Measurements from ENCODE around the gene SLC25A21.

Gene SLC25A21

GRCh38 chr14:37045340-37046061 lies 126.9 kb downstream of the SLC25A21 start:
- no peak for DNase-seq (ENCODE audit: low read depth in 2 of 2)

DNA sequence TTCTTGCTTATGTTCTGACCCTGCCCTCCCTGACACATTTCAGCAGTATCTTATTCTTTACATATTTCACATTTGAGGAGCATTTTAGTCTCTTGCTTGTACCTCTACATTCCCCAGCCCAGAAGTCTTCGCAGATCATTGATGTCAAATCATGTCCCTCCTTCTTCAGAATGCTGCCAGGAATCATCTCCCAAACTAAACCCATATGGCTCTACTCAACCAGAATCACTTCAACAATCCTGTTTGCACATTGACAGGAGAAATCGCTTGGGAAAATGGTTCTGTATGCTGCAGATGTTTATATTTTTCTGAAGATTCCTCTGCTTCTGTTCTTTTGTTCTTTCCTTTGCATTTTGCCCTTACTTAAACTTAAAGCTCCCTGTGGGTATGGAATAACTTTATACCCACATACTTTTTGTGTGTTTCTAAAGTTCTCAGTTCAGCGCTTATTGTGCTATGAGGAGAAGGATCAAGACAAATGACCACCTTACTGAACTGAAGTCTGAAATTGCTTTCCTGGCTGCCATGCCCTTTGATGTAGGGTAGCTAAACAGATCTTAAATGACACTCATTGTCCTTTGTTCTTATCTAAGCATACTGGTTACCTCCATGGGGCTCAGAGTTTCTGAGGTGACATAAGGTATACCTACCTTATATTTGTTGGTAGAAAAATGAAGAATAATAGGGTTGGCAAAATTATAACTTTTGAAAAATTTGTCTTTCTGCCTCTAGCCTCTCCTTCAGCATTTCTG lies 134.6 kb downstream of the SLC25A21 start:
- DNase-seq (ENCODE audit: low read depth in 2 of 2): no peak

DNA sequence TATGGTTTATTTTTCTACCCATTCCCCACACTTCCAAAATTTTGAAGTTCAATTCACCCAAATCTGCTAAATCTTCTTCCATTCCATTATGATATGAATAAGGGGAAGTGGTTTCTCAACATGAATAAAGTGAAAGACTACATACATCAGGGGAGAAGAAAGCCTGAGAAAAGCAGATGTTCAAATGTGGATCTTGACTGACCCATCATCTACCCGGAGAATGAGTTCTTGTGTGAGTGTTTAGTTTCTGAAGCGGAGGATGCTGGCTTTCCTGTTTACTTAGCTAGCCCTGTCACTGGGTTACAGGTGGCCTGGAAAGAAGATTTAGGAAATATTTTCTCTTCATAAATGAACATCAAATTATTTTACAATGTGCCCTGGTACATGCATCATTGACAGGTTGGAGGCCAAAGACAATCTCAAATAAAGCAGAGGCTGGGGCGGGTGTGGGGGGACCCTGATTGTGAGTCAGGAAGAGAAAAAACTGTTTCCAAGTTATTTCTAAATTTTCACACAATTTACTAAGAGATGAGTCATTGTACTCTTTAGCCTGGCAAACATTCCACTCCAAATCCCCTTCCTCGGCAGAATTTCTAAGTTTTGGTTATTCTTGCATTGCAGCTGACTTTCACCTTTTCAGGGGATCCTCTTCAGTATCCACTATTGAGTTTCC lies 135.6 kb downstream of the SLC25A21 start:
- DNase-seq (ENCODE audit: low read depth in 2 of 2): no peak

- no peak for DNase-seq (ENCODE audit: low read depth in 2 of 2)
These were observed 137.0 kb downstream of the SLC25A21 start for GRCh38 chr14:37035401-37035800.

DNA sequence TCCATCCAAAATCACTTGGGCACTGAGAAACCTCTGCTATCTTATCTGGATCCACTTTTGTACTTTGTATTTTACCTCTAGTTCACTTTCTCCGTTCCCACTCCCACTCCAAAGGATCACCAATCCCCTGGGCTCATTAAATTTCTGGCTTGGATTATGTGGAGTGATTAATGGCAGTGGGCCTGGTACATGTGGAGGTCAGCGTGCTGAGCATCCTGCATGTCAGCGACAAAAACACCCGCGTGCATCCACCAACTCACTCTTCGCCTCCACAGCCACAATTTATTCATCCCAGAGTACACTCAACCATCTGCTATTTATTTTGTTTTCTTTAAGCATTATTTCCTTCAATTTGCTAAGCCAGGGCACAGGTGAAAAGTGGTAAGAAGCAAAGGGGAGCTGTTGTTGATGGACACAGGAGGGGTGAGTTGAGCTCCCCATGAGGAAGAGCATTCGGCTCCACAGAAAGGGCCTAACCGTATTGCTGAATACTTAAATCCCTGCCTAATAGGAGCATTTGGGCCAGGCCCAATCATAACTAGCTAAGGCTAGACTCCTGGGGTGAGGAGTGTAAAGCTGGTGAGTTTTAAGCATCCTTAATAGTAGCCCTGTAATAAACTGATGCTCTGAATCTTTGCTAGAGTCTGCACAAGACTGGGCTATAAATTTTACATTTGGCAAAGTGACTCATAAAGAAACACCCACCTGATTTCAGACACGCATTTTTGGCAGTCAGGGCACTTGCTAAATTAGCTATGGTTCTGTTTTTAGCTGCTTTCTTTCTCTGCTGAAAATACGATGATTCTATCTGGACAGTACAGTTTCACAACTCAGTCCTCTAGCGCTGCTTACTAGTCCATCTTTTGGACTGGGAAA lies 137.8 kb downstream of the SLC25A21 start:
- DNase-seq (ENCODE audit: low read depth in 2 of 2): no peak

DNA sequence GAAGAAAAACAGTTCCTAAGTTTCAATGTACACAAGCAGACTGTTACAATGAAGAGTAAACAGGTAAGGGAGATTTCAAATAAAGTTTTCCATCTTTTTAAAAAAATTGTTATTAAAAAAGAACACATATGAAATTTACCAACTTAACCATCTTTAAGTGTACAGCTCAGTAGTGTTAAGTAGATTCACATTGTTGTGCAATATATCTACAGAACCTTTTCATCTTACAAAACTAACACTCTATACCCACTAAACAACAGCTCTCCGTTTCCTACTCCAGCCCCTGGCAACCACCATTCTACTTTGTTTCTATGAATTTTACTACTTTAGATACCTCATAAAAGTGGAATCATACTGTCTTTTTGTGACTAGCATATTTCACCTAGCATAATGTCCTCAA lies 139.5 kb downstream of the SLC25A21 start:
- DNase-seq (ENCODE audit: low read depth in 2 of 2): no peak

DNA sequence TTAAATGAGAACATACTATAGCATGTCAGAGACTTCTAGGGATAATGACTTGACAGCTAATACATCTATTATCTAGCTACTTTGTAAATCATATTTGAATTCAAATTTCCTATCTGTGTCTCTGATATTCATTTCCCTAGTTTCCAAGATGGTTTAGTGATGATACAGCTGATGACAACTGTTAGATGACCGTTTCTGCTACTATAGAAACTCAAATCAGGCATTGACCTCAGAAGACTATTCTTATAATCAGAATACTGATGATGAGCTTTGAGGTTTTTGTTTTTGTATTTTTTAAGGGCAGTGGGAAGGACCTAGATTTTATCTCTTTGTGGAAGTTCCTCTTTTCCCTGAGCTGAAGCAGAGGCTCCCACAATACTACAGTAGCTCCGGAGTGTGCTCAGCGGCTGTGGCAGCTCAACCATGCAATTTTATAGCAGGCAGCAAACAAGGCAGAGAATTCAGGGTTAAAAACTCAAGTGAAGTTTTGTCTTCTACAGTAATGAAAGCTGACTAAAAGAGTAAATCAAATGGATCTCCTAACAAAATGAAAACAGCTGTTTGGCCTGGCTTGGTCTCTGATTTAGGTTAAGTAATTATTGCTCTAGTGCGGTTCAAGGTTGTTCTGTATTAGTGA lies 145.1 kb downstream of the SLC25A21 start:
- no peak for DNase-seq (ENCODE audit: low read depth in 2 of 2)

DNA sequence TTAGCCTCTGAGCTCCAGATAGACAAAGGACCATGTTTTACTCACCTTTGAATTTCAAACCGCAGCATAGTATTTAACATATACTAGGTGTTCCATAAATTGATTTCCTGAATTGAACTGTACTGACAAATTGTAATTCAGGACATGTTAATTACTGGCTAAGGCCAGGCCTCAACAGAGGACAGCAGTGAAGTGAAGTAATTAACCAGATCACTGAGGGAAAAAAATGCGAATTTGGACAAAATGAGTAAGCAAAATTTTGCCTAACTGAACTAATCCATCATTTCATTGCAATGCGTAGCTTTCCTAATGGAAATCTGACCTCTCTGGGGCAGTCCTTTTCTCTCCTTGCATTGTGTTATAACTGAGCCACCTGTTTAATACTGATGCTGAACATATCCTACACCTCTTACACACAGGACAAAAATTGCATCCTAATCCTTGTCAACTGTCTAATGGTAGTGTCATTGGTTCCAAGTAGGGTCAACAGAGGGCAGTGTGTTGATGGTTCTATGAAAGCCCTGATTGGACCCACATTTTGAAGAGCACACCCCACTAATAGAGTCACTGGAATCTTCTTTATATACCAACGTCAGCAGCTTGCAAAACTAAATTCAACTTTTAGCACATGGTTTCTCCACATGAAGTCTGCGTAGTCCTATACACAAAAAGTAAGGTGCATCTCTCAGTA lies 148.4 kb downstream of the SLC25A21 start:
- no peak for DNase-seq (ENCODE audit: low read depth in 2 of 2)

GRCh38 chr14:37021390-37021789 lies 151.0 kb downstream of the SLC25A21 start:
- DNase-seq (ENCODE audit: low read depth in 2 of 2): no peak

DNA sequence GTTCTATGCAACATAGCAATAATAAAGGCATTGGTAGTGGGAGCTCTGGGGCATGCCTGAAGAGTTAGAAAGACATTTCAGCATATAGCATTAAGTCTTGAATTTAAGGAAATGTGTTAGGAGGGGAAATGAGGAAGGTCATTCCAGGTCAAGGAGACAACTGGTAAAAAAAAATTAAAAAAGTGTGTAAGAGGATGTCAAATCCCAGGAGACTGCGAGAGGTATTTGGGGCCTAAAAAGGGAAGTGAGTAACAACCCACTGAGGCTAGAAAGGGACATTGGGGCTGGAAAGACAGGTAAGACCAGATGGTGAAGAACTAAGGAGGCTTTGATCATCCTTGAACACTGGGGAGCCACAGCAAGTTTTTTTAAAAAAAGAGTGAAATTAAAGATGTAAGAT lies 152.9 kb downstream of the SLC25A21 start:
- no peak for DNase-seq (ENCODE audit: low read depth in 2 of 2)

GRCh38 chr14:37018571-37019240 lies 153.7 kb downstream of the SLC25A21 start:
- DNase-seq (ENCODE audit: low read depth in 2 of 2): no peak

- DNase-seq (ENCODE audit: low read depth in 2 of 2): no peak
These were observed 159.3 kb downstream of the SLC25A21 start for GRCh38 chr14:37013078-37013477.

DNA sequence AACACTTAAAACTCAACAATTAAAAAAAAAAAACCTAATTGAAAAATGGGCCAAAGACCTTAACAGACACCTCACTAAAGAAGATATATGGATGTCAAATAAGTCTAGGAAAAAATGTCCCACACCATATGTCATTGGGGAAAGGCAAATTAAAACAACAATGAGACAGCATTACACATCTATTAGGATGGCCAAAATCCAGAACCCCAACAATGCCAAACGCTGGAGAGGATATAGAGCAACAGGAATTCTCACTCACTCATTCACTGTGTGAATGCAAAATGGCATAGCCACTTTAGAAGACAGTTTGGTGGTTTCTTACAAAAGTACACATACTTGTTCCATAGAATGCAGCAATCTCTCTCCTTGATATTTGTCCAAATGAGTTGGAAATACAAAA lies 173.7 kb downstream of the SLC25A21 start:
- DNase-seq (ENCODE audit: low read depth in 2 of 2): no peak

DNA sequence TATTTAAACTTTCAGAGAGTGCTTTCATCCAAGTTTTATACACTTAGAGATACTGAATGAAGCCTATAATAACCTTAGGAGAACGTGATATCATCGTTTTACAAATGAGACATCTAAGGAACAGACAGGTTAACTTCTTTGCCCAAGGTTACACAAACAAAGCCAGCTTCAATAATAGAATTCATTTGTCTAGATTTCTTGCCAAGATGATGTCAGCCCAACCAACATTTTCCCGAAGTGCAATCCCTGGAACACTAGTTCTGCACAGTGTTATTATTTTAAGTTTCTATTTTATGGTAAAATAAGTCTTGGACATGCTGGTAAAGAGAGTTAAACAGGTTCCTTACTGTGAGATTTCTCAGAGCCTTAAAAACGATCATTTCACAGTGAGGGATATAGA lies 174.6 kb downstream of the SLC25A21 start:
- DNase-seq (ENCODE audit: low read depth in 2 of 2): no peak

GRCh38 chr14:36996857-36997590 lies 175.4 kb downstream of the SLC25A21 start:
- DNase-seq (ENCODE audit: low read depth in 2 of 2): no peak

GRCh38 chr14:36996133-36996856 lies 176.1 kb downstream of the SLC25A21 start:
- DNase-seq (ENCODE audit: low read depth in 2 of 2): no peak

GRCh38 chr14:36989806-36990205 lies 182.6 kb downstream of the SLC25A21 start:
- no peak for DNase-seq (ENCODE audit: low read depth in 2 of 2)

- DNase-seq (ENCODE audit: low read depth in 2 of 2): no peak
These were observed 183.4 kb downstream of the SLC25A21 start for GRCh38 chr14:36988989-36989388.

GRCh38 chr14:36988568-36988967 lies 183.8 kb downstream of the SLC25A21 start:
- DNase-seq (ENCODE audit: low read depth in 2 of 2): no peak

Data from stimulated activated CD4-positive, alpha-beta T cell treated with anti-CD3 and anti-CD28 coated beads, Interleukin-1b, Interleukin-23, amount 100 ng/mL, for 1 hour (primary cell).